IgD-negative memory B cell (primary cell): ENCODE results near the gene GRHL3. TPM values are rescaled to one million over a fixed set of nuclear protein-coding genes. Genes with fewer than 3 reads are reported as not detected.
A peak's percentile ranks its signal among the peaks of the same experiment; 100 is the strongest.
"Not testable (repeated sequence)": the region's sequence is repeated elsewhere in the genome, so short reads cannot be mapped to it uniquely, and the experiment has no call there.

Experiments used
- H3K27ac Mint-ChIP-seq, 3 donors: one replicate each; pipeline ENCODE4 v1.8.0; 2020 to 2022; ENCODE audit warnings: mild to moderate bottlenecking in 3 of 3, mixed read lengths in 3 of 3, moderate library complexity in 1 of 3
- H3K27me3 Mint-ChIP-seq: one replicate; pipeline ENCODE4 v1.8.0; 2021; ENCODE audit warnings: mixed read lengths
- H3K36me3 Mint-ChIP-seq: one replicate; pipeline ENCODE4 v1.8.0; 2020; ENCODE audit warnings: mild to moderate bottlenecking, mixed read lengths
- H3K4me1 Mint-ChIP-seq, 3 donors: one replicate each; pipeline ENCODE4 v1.8.0; 2020 to 2022; ENCODE audit warnings: mixed read lengths in 3 of 3, mild to moderate bottlenecking in 1 of 3
- H3K4me3 Mint-ChIP-seq, 4 donors: one replicate each; pipeline ENCODE4 v1.8.0; 2020 to 2022; ENCODE audit warnings: mild to moderate bottlenecking in 4 of 4, mixed read lengths in 4 of 4, moderate library complexity in 3 of 4
- H3K9me3 Mint-ChIP-seq, 3 donors: one replicate each; pipeline ENCODE4 v1.8.0; 2020 to 2021; ENCODE audit warnings: mixed read lengths in 3 of 3, mild to moderate bottlenecking in 1 of 3
- polyA plus RNA-seq: library from polyadenylated mRNA; unstranded; fragments of 300-500 nt; fragmentation: Illumina TruSeq; gene quantifications from one replicate; pipeline ENCODE4 v1.2.3, GENCODE V29; 2021

The GRHL3 gene
- polyA plus RNA-seq: not detected

- Mint-ChIP-seq H3K27me3 (peaks cover 49% of the 10 kb centered on the region), H3K36me3 (no peaks in the 10 kb centered on the region), H3K9me3 (no peaks in the 10 kb centered on the region), H3K4me3 (peak within 1 kb of the TSS in 3 of 4 donors; percentile 8 to 82 (median 39)), H3K27ac (peak within 1 kb of the TSS in 2 of 3 donors; percentile 6 to 42), H3K4me1 (peaks cover 13 to 29% (median 22%) of the 10 kb centered on the region in 3 donors)
Measured at GRCh38 chr1:24319312-24319863, at the start of gene GRHL3. Gene GRHL3 (plus strand): TSS chr1:24319357. CDS start chr1:24319552, 195 bp downstream.

- not testable (repeated sequence) for H3K36me3 Mint-ChIP-seq, H3K4me3 Mint-ChIP-seq
- H3K27me3 Mint-ChIP-seq: peaks cover 18% of the 10 kb centered on the region
Measured at GRCh38 chr1:24274203-24275103, 44.7 kb upstream of the GRHL3 start.

GRCh38 chr1:24275104-24275410, 44.1 kb upstream of the GRHL3 start:
- peaks cover 18% of the 10 kb centered on the region for H3K27me3 Mint-ChIP-seq
- no peak overlapping the region for H3K4me3 Mint-ChIP-seq

More at GRCh38 chr1:24274203-24275103, 44.7 kb upstream of the GRHL3 start:
- H3K27ac Mint-ChIP-seq, H3K4me1 Mint-ChIP-seq: not testable (repeated sequence)
- peaks cover 0 to 11% (median 5%) of the 10 kb centered on the region in 3 donors for H3K9me3 Mint-ChIP-seq

GRCh38 chr1:24275510-24275909, 43.6 kb upstream of the GRHL3 start:
- Mint-ChIP-seq H3K27me3 (peaks cover 18% of the 10 kb centered on the region), H3K27ac (no peak overlapping the region), H3K4me1 (peaks cover 5 to 6% (median 5%) of the 10 kb centered on the region in 3 donors), H3K36me3 (no peaks in the 10 kb centered on the region), H3K4me3 (no peak overlapping the region), H3K9me3 (peaks cover 0 to 11% (median 5%) of the 10 kb centered on the region in 3 donors)

More at GRCh38 chr1:24275104-24275410, 44.1 kb upstream of the GRHL3 start:
- Mint-ChIP-seq H3K27ac (no peak overlapping the region), H3K4me1 (peaks cover 5 to 6% (median 5%) of the 10 kb centered on the region in 3 donors), H3K36me3 (no peaks in the 10 kb centered on the region), H3K9me3 (peaks cover 0 to 11% (median 5%) of the 10 kb centered on the region in 3 donors)

GRCh38 chr1:24276791-24277190, 42.4 kb upstream of the GRHL3 start:
- Mint-ChIP-seq H3K27me3 (peaks cover 18% of the 10 kb centered on the region), H3K27ac (no peak overlapping the region)

GRCh38 chr1:24277420-24278169, 41.6 kb upstream of the GRHL3 start:
- H3K9me3 Mint-ChIP-seq: peaks cover 0 to 9% (median 5%) of the 10 kb centered on the region in 3 donors
- no peaks in the 10 kb centered on the region for H3K36me3 Mint-ChIP-seq
- peaks cover 18% of the 10 kb centered on the region for H3K27me3 Mint-ChIP-seq
- H3K27ac Mint-ChIP-seq: peak overlapping the region in 1 of 3 donors; percentile 36
- peak overlapping the region in 1 of 4 donors; percentile 84 for H3K4me3 Mint-ChIP-seq
- peaks cover 5 to 6% (median 5%) of the 10 kb centered on the region in 3 donors for H3K4me1 Mint-ChIP-seq

More at GRCh38 chr1:24276791-24277190, 42.4 kb upstream of the GRHL3 start:
- Mint-ChIP-seq H3K4me3 (no peak overlapping the region), H3K4me1 (peaks cover 5 to 6% (median 5%) of the 10 kb centered on the region in 3 donors), H3K9me3 (peaks cover 0 to 11% (median 5%) of the 10 kb centered on the region in 3 donors), H3K36me3 (no peaks in the 10 kb centered on the region)

GRCh38 chr1:24278726-24279125, 40.4 kb upstream of the GRHL3 start:
- Mint-ChIP-seq H3K4me1 (peaks cover 5 to 6% (median 5%) of the 10 kb centered on the region in 3 donors), H3K9me3 (no peaks in the 10 kb centered on the region), H3K27ac (no peak overlapping the region), H3K36me3 (no peaks in the 10 kb centered on the region), H3K4me3 (no peak overlapping the region), H3K27me3 (peaks cover 8% of the 10 kb centered on the region)

GRCh38 chr1:24279590-24280232, 39.4 kb upstream of the GRHL3 start:
- Mint-ChIP-seq H3K4me1 (peaks cover 5 to 6% (median 5%) of the 10 kb centered on the region in 3 donors), H3K9me3 (no peaks in the 10 kb centered on the region), H3K36me3 (no peaks in the 10 kb centered on the region), H3K27ac (no peak overlapping the region), H3K4me3 (no peak overlapping the region), H3K27me3 (peaks cover 8% of the 10 kb centered on the region)

GRCh38 chr1:24281591-24281990, 37.6 kb upstream of the GRHL3 start:
- no peaks in the 10 kb centered on the region for H3K9me3 Mint-ChIP-seq
- H3K36me3 Mint-ChIP-seq: no peaks in the 10 kb centered on the region
- H3K4me1 Mint-ChIP-seq: peaks cover 5 to 6% (median 5%) of the 10 kb centered on the region in 3 donors
- peaks cover 8% of the 10 kb centered on the region for H3K27me3 Mint-ChIP-seq
- H3K27ac Mint-ChIP-seq: no peak overlapping the region
- no peak overlapping the region for H3K4me3 Mint-ChIP-seq

GRCh38 chr1:24282491-24282890, 36.7 kb upstream of the GRHL3 start:
- Mint-ChIP-seq H3K27me3 (peaks cover 6% of the 10 kb centered on the region), H3K9me3 (no peaks in the 10 kb centered on the region), H3K4me1 (peaks cover 2 to 3% (median 2%) of the 10 kb centered on the region in 3 donors), H3K27ac (no peak overlapping the region), H3K36me3 (no peaks in the 10 kb centered on the region), H3K4me3 (no peak overlapping the region)

- Mint-ChIP-seq H3K4me3 (no peak overlapping the region), H3K27me3 (peaks cover 1% of the 10 kb centered on the region), H3K9me3 (no peaks in the 10 kb centered on the region), H3K4me1 (no peaks in the 10 kb centered on the region), H3K36me3 (no peaks in the 10 kb centered on the region), H3K27ac (no peak overlapping the region)
Measured at GRCh38 chr1:24283326-24284155, 35.6 kb upstream of the GRHL3 start.

- Mint-ChIP-seq H3K9me3 (no peaks in the 10 kb centered on the region), H3K27me3 (peaks cover 1% of the 10 kb centered on the region), H3K36me3 (no peaks in the 10 kb centered on the region), H3K4me3 (no peak overlapping the region), H3K27ac (no peak overlapping the region), H3K4me1 (no peaks in the 10 kb centered on the region)
Measured at GRCh38 chr1:24284156-24284471, 35.0 kb upstream of the GRHL3 start.

- Mint-ChIP-seq H3K4me3 (no peak overlapping the region), H3K36me3 (no peaks in the 10 kb centered on the region), H3K4me1 (no peaks in the 10 kb centered on the region), H3K27ac (no peak overlapping the region), H3K9me3 (no peaks in the 10 kb centered on the region), H3K27me3 (no peaks in the 10 kb centered on the region)
Measured at GRCh38 chr1:24285231-24285630, 33.9 kb upstream of the GRHL3 start.
